ENCODE data around the gene GUCA1A.
"Not testable (repeated sequence)": the region's sequence is repeated elsewhere in the genome, so short reads cannot be mapped to it uniquely, and the experiment has no call there.

The GUCA1A gene

GRCh38 chr6:42147138-42147562 lies 26.0 kb upstream of the GUCA1A start:
- DNase-seq (ENCODE audit: low read depth in 2 of 2), result no peak

- no peak for DNase-seq (ENCODE audit: low read depth in 2 of 2)
Measured at GRCh38 chr6:42148058-42148457, 25.1 kb upstream of the GUCA1A start.

GRCh38 chr6:42150254-42150653 lies 22.9 kb upstream of the GUCA1A start:
- DNase-seq (ENCODE audit: low read depth in 2 of 2), result no peak

- no peak for DNase-seq (ENCODE audit: low read depth in 2 of 2)
Measured at GRCh38 chr6:42152024-42152423, 21.1 kb upstream of the GUCA1A start.

GRCh38 chr6:42152528-42153213 lies 20.5 kb upstream of the GUCA1A start:
- not testable (repeated sequence) for DNase-seq (ENCODE audit: low read depth in 2 of 2)

GRCh38 chr6:42153921-42154320 lies 19.2 kb upstream of the GUCA1A start:
- DNase-seq (ENCODE audit: low read depth in 2 of 2), result no peak

GRCh38 chr6:42154461-42155209 lies 18.5 kb upstream of the GUCA1A start:
- no peak for DNase-seq (ENCODE audit: low read depth in 2 of 2)

- no peak for DNase-seq (ENCODE audit: low read depth in 2 of 2)
Measured at GRCh38 chr6:42155293-42155692, 17.9 kb upstream of the GUCA1A start.

- DNase-seq (ENCODE audit: low read depth in 2 of 2), result no peak
Measured at GRCh38 chr6:42156638-42157037, 16.5 kb upstream of the GUCA1A start.

GRCh38 chr6:42158011-42158410 lies 15.2 kb upstream of the GUCA1A start:
- no peak for DNase-seq (ENCODE audit: low read depth in 2 of 2)

GRCh38 chr6:42158631-42159030 lies 14.5 kb upstream of the GUCA1A start:
- DNase-seq (ENCODE audit: low read depth in 2 of 2), result no peak

GRCh38 chr6:42159431-42160024 lies 13.6 kb upstream of the GUCA1A start:
- DNase-seq (ENCODE audit: low read depth in 2 of 2), result no peak

GRCh38 chr6:42162384-42162783 lies 10.8 kb upstream of the GUCA1A start:
- no peak for DNase-seq (ENCODE audit: low read depth in 2 of 2)

GRCh38 chr6:42162812-42163211 lies 10.4 kb upstream of the GUCA1A start:
- no peak for DNase-seq (ENCODE audit: low read depth in 2 of 2)

GRCh38 chr6:42163981-42164380 lies 9.2 kb upstream of the GUCA1A start:
- DNase-seq (ENCODE audit: low read depth in 2 of 2), result no peak

GRCh38 chr6:42165016-42165415 lies 8.1 kb upstream of the GUCA1A start:
- no peak for DNase-seq (ENCODE audit: low read depth in 2 of 2)

- peak; percentile 53 to 72 for DNase-seq (ENCODE audit: low read depth in 2 of 2)
Measured at GRCh38 chr6:42166444-42167141, 6.6 kb upstream of the GUCA1A start.

- no peak for DNase-seq (ENCODE audit: low read depth in 2 of 2)
Measured at GRCh38 chr6:42168650-42169049, 4.5 kb upstream of the GUCA1A start.

- not testable (repeated sequence) for DNase-seq (ENCODE audit: low read depth in 2 of 2)
Measured at GRCh38 chr6:42169780-42170179, 3.4 kb upstream of the GUCA1A start.

GRCh38 chr6:42171813-42172581 lies 1.2 kb upstream of the GUCA1A start:
- no peak for DNase-seq (ENCODE audit: low read depth in 2 of 2)

- DNase-seq (ENCODE audit: low read depth in 2 of 2), result no peak
Measured at GRCh38 chr6:42175860-42176259, 2.7 kb downstream of the GUCA1A start.

- DNase-seq (ENCODE audit: low read depth in 2 of 2), result no peak
Measured at GRCh38 chr6:42176981-42177380, 3.8 kb downstream of the GUCA1A start.

Data from stimulated activated CD8-positive, alpha-beta memory T cell treated with anti-CD3 and anti-CD28 coated beads, Interleukin-2, amount 100 ng/mL, for 48 hours (primary cell).